SK-MEL-5 (cell line): ENCODE measurements around the gene GPX3. TPM values are rescaled to one million over a fixed set of nuclear protein-coding genes. Genes with fewer than 3 reads are reported as not detected.
A peak's percentile ranks its signal among the peaks of the same experiment; 100 is the strongest.

Experiments used
- DNase-seq: peaks from one replicate; pipeline ENCODE4 v3.0.0-alpha.2; 2016; ENCODE audit warnings: low read depth, low spot score
- in situ Hi-C: cut with HindIII; loops from 2 replicates; pipeline ENCODE4 v1.10.0; 2016; ENCODE audit warnings: low sequenced_read_pairs, high pct_unique_total_duplicates, low pct_unique_long_range_greater_than_20kb
- polyA plus RNA-seq, 2 experiments: library from polyadenylated mRNA; depleted of rRNA; stranded (reverse); fragments of >200 nt; gene quantifications; 2 replicates each; pipeline ENCODE4 v1.2.3, GENCODE V29; 2015
- total RNA-seq: library from RNA; depleted of rRNA; stranded (reverse); fragments of >200 nt; shearing (Covaris generic); gene quantifications from 2 replicates; pipeline ENCODE4 v1.2.3, GENCODE V29; 2014; rRNA removed

The GPX3 gene, protein sequence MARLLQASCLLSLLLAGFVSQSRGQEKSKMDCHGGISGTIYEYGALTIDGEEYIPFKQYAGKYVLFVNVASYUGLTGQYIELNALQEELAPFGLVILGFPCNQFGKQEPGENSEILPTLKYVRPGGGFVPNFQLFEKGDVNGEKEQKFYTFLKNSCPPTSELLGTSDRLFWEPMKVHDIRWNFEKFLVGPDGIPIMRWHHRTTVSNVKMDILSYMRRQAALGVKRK
- total RNA-seq, result 0.13 and 1.2 TPM in 2 replicates
- 0.60 and 0.70 TPM in 2 replicates for polyA plus RNA-seq (2015; cell fraction: cytosol; rRNA removed)
- not detected in 2 replicates for polyA plus RNA-seq (2015; cell fraction: nucleus; rRNA removed)

DNA sequence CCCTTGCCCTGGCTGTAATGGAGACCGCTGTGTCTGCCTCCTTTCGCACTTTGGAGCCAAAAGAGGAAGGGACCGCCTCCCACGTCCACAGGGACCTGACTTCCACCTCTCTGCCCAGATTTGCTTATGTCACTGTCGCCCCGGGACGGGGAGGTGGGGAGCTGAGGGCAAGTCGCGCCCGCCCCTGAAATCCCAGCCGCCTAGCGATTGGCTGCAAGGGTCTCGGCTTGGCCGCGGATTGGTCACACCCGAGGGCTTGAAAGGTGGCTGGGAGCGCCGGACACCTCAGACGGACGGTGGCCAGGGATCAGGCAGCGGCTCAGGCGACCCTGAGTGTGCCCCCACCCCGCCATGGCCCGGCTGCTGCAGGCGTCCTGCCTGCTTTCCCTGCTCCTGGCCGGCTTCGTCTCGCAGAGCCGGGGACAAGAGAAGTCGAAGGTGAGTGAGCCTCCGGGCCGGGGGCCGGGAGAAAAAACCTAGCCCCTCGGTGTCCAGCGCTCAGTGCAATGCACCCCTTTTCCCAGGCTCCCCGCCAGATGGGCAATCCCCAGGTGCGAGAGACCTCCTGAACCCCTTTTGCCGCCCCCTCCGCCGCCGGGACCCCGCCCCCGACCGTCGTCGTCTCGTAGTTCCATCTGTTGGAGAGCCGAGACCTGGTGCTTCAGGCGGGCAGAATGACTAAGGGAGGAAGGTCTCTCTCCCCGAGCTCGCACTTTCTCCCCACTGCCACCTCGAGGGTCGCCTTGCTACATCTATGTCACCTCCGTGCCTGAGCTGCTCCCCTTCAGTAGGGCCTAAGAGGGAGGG, at the start of gene GPX3:
Gene GPX3, plus strand, starts transcription at position 288 of the 807 bp plus-strand sequence. Its CDS starts 64 bp downstream, at position 352.
- no peak for DNase-seq
- in situ Hi-C loops, result no loop called here

DNA sequence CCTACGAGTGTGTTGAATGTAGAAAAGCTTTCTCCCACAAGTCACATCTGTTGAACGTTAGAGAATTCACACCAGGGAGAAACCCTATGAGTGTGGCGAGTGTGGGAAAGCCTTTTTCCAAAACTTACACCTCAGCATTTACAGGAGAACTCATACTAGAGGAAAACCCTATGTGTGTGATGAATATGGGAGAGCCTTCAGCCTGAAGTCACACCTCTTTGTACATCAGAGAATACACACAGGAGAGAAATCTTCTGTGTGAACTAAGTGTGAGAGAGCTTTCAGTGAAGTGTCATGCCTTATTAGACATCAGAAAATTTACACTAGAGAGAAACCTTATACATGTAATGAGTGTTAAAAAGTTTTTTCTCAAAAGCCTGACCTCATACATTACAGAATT, 41.8 kb upstream of the GPX3 start:
- in situ Hi-C loops, result no loop called here

DNA sequence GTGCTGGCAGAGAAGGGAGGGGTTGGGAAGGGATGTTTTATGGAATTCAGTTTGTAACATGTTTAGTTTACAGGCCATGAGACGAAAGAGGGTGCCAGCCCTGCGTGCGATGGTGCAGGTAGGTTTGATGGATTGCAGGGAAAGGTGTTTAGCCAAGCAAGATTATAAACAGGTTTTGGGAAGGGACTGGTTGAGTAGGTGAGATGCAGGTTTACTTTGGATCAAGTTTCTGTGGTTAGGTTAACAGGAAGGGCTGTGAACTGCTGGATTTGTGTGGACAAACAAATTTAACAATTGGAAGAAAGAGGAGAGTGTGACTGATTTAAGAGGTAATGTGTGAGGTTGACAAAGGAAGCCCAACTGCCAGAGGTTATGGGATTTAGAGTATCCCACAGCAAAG, 32.6 kb upstream of the GPX3 start:
- in situ Hi-C loops, result no loop called here

More for the DNA sequence above, 41.8 kb upstream of the GPX3 start:
- no peak for DNase-seq

DNA sequence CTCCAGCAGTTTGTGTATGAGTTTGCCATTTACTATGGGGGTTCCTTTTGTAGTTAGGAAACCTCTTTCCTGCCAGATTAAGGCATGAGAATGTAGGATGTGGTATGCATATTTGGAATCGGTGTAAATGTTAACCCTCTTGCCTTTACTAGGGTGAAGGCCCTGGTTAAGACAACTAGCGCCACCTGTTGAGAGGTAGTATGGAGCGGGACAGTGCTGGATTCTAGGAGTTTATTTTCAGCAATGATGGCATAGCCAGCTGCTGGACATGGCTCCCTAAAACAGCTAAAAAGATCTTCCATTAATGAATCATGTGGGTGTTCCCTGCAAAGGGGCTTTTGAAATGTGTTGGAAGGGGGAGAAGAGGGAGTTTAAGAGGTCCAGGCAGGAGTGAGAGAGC, 30.7 kb upstream of the GPX3 start:
- in situ Hi-C loops, result no loop called here
- DNase-seq, result peak; percentile 26

More for the DNA sequence above, 32.6 kb upstream of the GPX3 start:
- no peak for DNase-seq

DNA sequence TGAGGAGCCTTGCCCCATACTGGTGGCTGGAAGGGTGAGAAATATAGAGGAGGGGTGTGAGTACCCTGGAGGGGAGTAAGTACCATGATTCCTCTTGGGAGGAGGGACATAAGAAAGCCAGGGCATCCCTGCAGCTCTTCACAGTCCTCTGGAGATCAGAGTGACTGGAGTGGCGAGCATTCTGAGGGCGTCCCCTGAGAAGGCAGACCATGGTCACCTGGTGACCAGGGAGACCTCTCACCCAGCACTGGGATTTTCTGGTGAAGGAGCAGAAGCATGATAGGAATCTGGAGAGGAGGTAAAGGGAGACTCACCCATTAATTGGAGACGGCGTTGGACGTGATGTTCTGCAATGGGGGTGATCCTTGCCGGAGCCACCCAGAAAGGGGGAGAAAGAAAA, 27.7 kb upstream of the GPX3 start:
- in situ Hi-C loops, result no loop called here
- DNase-seq, result no peak

DNA sequence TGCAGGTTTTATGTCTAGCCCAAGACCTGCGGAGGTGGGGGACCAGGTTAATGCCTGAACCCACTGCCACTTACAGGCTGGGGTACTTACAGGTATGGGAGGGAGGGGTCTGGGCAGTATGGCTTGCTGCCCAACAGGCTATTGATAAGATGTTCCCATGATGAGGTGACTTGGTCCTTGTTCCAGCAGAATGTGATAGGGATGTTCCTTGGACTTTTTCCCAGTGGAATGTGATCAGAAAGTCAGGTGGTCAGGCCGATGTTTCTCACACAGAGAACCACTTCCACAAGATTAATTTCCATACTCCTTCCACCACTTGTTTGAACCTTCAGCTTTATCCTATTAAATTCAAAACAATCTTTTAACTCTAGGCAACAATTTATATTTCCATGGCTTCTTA, 27.0 kb upstream of the GPX3 start:
- in situ Hi-C loops, result no loop called here
- DNase-seq, result no peak

DNA sequence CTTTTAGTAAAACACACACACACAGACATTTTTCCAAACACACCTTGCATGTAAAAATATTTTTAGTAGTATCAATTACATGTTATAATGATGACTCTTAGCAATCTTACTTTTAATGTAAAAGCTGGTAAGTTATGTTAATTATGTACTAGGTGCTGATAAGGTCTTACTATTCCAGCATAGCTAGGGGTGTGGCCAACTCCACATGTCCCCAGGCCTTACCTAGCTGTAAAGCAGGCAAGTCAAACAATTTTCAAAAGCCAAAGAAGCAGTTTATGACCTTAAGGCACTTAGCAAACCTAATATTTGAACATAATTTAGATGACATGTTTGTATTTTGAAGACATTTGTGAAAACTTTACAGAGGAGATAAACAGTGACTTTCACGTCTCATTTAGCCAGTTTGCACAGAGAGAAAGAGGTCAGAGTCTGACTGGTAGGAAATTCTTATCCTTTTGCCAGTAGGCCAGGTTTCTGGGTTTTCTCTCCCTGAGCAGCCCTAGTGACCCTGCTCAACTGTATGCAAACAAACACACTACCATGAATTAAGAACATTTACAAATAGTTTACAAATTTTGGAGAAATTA, 26.5 kb upstream of the GPX3 start:
- in situ Hi-C loops, result no loop called here
- no peak for DNase-seq

DNA sequence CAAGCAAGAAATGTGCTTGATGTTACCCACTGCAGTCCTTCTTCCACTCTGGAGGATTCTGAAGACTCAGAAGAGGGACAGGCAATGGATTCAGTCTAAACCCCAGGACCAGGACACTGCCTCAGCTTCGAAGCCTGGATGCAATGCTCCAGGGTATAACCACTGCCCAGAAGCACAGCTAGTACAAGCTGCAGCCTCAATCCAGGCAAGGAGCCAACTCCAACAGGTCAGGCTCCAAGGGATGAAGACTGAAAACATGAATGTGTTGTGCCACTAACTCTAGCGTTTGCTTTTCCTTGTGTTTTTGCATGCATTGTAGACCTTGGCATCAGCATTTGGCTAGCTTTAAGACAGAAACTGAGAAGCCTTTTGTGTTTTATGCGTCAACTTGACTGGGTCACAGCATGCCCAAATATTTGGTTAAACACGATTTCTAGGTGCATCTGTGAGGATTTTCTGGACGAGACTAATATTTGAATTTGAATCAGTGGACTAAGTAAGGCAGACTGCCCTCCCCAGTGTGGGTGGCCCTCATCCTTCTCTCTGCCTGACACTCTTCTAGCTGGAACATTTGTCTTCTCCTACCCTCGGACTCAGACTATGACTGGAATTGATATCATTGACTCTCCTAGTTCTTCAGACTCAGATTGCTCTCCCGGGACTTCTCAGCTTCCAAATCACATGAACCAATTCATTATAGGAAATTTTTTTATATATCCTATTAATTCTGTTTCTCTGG, 20.5 kb upstream of the GPX3 start:
- in situ Hi-C loops, result no loop called here
- DNase-seq, result no peak

DNA sequence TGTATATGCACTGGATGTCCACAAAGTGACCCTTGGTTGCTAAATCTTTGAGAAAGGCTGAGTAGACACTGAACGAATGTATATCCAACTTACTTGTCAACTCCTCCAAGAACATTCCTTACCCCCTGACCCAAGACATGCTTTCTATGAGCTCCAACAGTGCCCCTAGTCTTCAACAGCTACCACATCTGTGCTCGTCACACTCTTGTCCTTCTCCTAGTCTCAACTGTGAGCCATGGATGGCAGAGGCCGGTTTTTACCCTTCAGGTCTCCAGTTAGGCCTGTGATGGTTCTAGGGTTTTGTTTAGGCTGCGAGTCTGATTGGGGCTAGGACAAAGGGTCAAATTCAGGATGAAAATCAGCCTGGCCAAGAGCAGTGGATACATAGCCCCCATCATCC, 19.0 kb upstream of the GPX3 start:
- in situ Hi-C loops, result no loop called here
- no peak for DNase-seq

DNA sequence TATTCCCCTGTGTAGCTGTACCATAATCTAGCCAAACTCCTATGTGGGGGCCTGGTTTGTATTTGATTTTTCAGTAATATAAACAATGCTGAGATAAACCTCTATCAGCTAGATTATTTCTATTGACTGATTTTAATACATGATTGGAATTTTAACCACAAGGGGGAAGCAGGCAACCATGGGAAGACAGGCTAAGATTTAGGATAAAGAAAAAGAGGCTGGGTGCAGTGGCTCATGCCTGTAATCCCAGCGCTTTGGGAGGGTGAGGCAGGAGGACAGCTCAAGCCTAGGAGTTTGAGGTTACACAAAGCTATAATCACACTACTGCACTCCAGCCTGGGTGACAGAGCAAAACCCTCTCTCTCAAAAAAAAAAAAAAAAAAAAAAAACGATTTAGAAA, 18.1 kb upstream of the GPX3 start:
- in situ Hi-C loops, result no loop called here
- DNase-seq, result peak; percentile 56

DNA sequence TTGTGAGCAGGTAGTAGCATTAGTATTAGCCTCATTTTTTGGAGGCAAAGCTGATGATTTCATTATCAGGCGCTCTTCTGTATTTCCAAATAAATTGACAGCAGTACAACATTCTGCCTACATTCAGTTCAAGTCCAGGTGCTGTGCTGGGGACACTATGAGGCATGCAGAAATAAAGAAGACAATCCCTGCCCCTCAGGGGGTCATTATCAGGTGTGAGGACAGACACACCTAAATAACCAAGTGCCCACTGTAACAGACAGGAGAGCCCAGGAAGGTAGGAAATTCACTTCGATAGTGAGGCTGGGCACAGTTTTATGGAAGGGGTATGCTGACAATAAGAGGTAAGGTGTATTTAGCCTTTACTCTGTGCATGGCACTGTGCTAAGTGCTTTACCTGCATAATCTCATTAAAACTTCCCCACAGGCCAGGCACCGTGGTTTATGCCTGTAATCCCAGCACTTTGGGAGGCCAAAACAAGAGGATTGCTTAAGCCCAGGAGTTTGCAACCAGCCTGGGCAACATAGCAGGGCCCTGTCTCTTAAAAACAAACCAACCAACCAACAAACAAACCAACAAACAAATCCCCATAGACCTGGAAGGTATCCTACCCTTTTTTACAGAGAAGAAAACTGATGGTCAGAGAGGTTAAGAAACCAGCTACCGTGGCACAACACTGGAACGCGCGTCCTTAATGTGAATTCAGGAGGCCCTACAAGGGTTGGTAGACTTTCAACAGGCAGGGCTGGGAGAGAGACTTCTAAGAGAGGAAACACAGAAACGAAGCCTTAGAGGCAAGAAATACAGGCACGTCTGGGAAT, 17.5 kb upstream of the GPX3 start:
- no peak for DNase-seq
- in situ Hi-C loops, result no loop called here

DNA sequence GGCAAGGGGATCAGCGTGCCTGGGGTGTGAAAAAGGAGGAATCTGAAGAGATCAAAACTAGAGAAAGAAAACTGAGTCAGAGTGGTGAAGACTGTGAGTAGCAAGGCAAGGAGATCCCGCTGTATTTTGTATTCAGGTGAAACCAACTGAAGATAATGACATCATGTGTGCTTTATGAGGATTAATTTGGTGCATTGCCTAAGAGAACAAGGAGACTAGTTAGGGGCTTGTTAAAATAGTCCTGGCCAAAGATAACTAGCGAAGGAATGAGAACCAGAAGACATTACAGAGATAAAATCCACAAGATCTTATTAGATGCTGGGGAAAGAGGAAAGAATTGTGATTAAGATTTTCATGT, 16.9 kb upstream of the GPX3 start:
- no peak for DNase-seq
- in situ Hi-C loops, result no loop called here

DNA sequence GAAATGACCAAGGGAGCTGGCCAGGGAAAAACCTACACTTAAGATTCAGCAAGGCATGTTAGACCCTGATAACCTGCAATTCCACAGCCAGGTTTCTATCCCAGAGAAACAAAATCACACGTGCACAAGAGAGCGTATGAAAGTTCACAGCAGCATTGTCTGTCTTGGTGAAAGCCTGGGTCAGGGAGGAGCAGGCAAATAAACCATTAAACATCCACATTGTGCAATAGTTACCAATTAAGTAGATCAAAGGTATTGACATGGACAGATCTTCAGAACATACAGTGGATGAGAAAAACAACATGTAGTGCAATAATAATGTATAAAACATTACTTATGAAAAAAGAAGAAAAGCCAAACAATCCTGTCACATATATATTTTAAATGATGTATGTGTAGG, 15.9 kb upstream of the GPX3 start:
- in situ Hi-C loops, result no loop called here
- DNase-seq, result no peak

DNA sequence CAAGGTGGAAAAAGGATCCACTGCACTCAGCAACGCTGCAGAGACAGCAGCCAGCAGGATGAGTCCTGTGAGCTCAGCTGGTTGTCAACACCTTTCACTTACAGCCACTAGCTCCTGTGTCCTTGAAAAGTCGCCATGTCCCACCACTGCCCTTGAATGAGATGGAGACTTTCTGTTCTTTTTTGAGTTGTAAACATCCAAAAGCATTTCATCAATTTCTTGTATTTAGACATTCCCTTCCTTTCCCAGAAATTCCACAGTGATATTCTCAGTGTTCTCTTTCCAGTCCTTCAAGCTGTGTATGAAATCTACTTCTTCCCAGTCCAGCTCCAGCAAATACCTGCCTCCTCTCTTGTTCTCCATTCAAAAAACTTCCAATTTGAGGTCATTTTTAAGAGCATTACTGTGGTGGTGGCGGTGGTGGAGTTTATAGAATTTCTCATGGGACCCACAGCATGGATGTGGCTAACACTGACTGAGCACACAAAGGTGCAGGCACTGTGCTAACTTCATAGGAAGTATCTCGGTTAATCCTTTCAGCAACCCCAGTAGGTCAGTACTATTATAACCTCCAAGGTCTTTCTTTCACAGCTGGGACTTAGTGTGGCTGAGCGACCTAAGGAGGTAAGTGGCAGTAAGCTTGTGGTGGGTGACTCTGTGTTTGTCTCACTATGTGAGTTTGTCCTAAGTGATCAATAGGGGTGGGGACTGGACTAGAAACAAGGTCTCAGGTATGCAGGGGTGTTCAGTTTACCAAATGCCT, 15.0 kb upstream of the GPX3 start:
- no peak for DNase-seq
- in situ Hi-C loops, result no loop called here

DNA sequence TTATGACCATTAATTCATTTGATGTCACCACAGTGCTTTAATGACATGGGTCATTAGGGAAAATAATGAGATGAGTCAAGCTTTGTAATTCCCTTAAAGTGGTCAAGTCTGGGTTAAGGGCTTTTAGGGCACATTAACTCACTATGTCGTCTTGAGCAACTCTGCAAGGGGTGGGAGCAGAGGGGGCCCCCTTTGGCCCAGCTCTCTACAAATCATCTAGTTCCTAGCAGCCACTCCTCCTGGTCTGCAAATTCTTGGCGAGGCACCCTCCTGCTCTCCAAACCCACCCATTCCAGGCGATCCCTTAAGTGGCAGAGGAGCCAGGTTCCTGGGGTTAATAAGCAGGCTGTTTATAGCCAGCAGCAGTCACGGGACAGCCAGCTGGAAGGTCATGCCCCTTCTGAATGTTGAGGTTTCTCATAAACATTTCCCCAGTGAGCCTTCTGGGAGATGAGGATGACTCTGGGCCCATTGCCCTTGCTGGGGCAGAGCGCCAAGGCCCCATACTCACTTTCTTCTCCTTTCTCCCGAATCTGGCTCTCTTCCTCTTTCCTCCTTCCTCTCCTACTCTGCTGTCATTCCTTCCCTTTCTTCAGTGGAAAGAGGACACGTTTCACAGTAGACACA, 14.3 kb upstream of the GPX3 start:
- peak; percentile 10 for DNase-seq
- in situ Hi-C loops, result no loop called here

DNA sequence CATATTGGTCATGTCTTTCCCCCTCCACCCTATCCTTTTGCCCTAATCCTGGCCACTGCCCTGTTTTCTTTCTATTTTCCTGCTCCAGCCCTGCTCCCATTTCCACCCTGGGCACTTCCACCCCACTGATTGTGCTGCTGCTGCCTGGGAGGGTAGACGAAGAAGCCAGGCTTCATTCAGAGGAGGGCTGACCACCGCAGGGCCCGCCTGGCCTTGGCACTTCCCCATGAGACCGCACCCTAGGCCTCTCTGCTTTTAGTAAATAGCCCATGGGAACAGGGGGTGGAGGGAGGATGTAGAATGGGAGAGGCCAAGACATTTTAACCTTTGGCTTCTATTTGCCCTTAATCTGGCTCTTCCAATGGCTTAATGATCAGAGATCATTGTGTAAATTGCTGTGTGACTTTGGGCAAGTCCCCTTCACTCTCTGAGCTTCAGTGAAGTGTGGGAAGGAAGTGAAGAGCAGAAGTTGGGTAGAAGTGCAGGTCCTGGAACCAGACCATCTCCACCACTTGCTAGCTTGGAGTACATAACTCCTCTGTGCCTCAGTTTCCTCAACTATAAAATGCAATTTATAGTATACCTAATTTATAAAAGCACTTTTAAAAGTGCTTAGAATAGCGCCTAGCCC, 13.6 kb upstream of the GPX3 start:
- in situ Hi-C loops, result no loop called here
- DNase-seq, result no peak
